Activated T-cell treated with anti-CD3 and anti-CD28 coated beads for 1 hour (primary cell): Measurements from ENCODE around the gene NDUFV1.
"Not testable (repeated sequence)": the region's sequence is repeated elsewhere in the genome, so short reads cannot be mapped to it uniquely, and the experiment has no call there.

Experiments used
- DNase-seq: peaks from one replicate; pipeline ENCODE4 v3.0.0-alpha.2; 2020; ENCODE audit warnings: low read depth

Gene NDUFV1

DNA sequence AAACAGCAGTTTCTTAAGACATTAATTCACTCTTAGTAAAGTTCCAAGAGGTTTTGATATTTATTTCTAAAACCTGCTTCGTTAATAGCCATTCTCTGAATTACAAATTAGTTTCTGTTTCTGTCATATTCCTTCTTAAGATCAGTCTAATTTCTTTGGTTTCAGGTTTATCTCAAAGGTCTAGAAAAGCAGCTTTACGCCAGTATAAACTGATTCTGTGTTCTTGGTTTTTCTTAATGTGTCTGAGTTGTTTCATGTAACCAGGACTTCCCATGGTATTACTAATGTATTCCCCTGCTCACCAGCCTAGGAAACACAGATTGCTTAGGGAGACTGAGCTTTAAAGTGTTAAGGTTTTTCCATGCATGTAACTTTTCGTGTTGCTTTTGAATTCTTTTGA, 50.6 kb downstream of the NDUFV1 start:
- no peak for DNase-seq

DNA sequence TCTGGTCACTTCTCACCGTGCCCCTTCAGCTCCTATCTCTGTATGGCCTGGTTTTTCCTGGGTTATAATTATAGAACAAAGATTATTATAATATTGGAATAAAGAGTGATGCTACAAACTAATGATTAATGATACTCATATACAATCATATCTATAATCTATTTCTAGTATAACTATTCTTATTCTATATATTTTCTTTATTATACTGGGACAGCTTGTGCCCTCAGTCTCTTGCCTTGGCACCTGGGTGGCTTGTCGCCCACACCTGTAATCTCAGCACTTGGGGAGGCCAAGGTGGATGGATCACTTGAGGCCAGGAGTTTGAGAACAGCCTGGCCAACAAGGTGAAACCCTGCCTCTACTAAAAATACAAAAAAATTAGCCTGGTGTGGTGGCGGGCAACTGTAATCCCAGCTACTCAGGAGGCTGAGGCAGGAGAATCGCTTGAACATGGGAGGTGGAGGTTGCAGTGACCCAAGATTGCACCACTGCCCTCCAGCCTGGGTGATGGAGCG, 53.0 kb downstream of the NDUFV1 start:
- not testable (repeated sequence) for DNase-seq

DNA sequence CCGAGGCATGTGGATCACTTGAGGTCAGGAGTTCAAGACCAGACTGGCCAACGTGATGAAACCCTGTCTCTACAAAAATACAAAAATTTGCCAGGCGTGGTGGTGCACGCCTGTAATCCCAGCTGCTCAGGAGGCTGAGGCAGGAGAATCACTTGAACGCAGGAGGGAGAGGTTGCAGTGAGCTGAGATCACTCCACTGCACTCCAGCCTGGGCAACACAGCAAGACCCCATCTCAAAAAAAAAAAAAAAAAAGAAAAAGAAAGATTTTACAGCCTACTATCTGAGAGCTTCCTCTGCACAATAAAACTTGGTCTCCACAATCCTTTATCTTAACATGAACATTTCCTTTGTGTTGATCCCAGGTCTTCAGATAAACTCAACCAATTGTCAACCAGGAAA, 54.0 kb downstream of the NDUFV1 start:
- DNase-seq = not testable (repeated sequence)
